BLaER1 treated with 17β-estradiol and CSF1 and Interleukin-3, amounts not matched to agents 10 nM and 100 nM (cell line): ENCODE data around the gene DYRK1B.
A peak's percentile ranks its signal among the peaks of the same experiment; 100 is the strongest.

Experiments
- H3K27ac ChIP-seq, 11 experiments: shearing (Covaris generic); formaldehyde crosslinking; 2 replicates each; pipeline ENCODE4 v1.8.1; 2022
- H3K27me3 ChIP-seq, 11 experiments: shearing (Covaris generic); formaldehyde crosslinking; 2 replicates each; pipeline ENCODE4 v1.8.1; 2022
- H3K36me3 ChIP-seq, 11 experiments: shearing (Covaris generic); formaldehyde crosslinking; 2 replicates each; pipeline ENCODE4 v1.8.1; 2022
- H3K4me1 ChIP-seq, 10 experiments: shearing (Covaris generic); formaldehyde crosslinking; 2 replicates each; pipeline ENCODE4 v1.8.1; 2022
- H3K4me2 ChIP-seq, 11 experiments: shearing (Covaris generic); formaldehyde crosslinking; 2 replicates each; pipeline ENCODE4 v1.8.1; 2022
- H3K4me3 ChIP-seq, 10 experiments: shearing (Covaris generic); formaldehyde crosslinking; 2 replicates each; pipeline ENCODE4 v1.8.1; 2022
- H3K9ac ChIP-seq, 11 experiments: shearing (Covaris generic); formaldehyde crosslinking; 2 replicates each; pipeline ENCODE4 v1.8.1; 2022
- H3K9me3 ChIP-seq, 11 experiments: shearing (Covaris generic); formaldehyde crosslinking; replicated peaks in 1 of 11; 2 replicates each; pipeline ENCODE4 v1.8.1; 2022
- H4K20me1 ChIP-seq, 11 experiments: shearing (Covaris generic); formaldehyde crosslinking; 2 replicates each; pipeline ENCODE4 v1.8.1; 2022
- Cebpa-rat ChIP-seq, 11 experiments: shearing (Covaris generic); IDR thresholded peaks; 2 replicates each; pipeline ENCODE4 v1.8.1; 2022

DYRK1B gene

GRCh38 chr19:39802958-39803357 is 31.0 kb downstream of the DYRK1B start:
- Histone ChIP-seq H4K20me1 (no peaks in the 10 kb centered on the region), H3K9me3 (no peaks in the 10 kb centered on the region; a peak in 1 of 22 replicates), H3K4me3 (no peak overlapping the region), H3K27me3 (no peaks in the 10 kb centered on the region), H3K4me2 (no peak overlapping the region), H3K27ac (no peak overlapping the region), H3K36me3 (no peaks in the 10 kb centered on the region), H3K9ac (no peak overlapping the region), H3K4me1 (no peaks in the 10 kb centered on the region)
- TF ChIP-seq Cebpa-rat (IDR thresholded peaks at IDR 0.05), result no peak

- no peaks in the 10 kb centered on the region for H3K27me3 ChIP-seq
- no peaks in the 10 kb centered on the region for H4K20me1 ChIP-seq
- H3K9me3 ChIP-seq, result no peaks in the 10 kb centered on the region
- no peak overlapping the region for H3K4me2 ChIP-seq
- no peak for TF ChIP-seq Cebpa-rat (IDR thresholded peaks at IDR 0.05)
- H3K4me1 ChIP-seq, result peaks cover 4 to 9% (median 7%) of the 10 kb centered on the region in 10 experiments; a peak in 16 of 20 replicates
- H3K4me3 ChIP-seq, result no peak overlapping the region
- no peaks in the 10 kb centered on the region for H3K36me3 ChIP-seq
- H3K27ac ChIP-seq, result no peak overlapping the region
- no peak overlapping the region for H3K9ac ChIP-seq
These were observed 36.9 kb downstream of the DYRK1B start for GRCh38 chr19:39797083-39797482.

DNA sequence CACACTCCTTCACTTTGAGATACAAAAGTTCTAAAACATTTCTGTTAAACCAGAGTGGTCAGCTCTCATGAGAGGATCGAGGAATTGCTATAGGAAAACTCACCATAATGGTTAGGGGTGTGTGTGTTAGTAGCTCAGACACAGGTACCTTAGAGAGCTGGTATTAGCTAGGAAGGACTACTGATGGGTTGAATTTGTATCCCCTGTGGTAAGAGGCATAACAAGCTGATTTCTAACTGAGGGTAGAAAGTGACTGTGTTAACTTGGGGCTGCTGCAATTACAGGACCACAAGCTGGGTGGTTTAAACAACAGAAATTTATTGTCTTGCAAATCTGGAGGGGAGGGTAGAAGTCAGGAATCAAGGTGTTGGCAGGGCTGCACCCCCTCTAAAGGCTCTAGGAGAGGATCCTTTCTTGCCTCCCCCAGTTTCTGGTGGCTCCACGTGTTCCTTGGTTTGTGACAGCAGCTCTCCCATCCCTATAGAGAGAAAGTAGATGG is 37.9 kb downstream of the DYRK1B start:
- no peak overlapping the region for H3K4me2 ChIP-seq
- no peaks in the 10 kb centered on the region for H3K36me3 ChIP-seq
- H4K20me1 ChIP-seq, result no peaks in the 10 kb centered on the region
- H3K9ac ChIP-seq, result no peak overlapping the region
- H3K4me3 ChIP-seq, result no peak overlapping the region
- no peaks in the 10 kb centered on the region for H3K27me3 ChIP-seq
- H3K27ac ChIP-seq, result no peak overlapping the region
- no peak for TF ChIP-seq Cebpa-rat (IDR thresholded peaks at IDR 0.05)
- H3K4me1 ChIP-seq, result peaks cover 4 to 9% (median 7%) of the 10 kb centered on the region in 10 experiments; a peak in 16 of 20 replicates
- no peaks in the 10 kb centered on the region for H3K9me3 ChIP-seq

DNA sequence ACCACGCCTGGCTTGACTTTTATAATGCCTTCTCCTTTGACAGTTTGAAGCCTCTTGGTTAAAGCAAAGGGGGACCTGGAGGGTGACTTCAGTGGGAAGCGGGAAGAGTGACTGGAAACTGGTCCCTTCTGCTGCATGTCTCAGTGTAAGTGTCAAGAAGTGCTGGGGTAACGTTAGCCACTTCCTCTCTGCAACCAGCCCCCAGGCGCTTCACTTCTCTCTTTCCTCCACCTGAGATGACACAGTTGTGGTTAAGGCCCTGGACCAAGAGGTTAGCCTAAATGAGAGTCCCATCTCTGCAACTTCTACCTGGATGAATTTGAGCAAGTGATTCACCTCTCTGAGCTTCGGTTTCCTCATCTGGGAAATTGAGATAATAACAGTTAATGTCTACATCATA is 39.0 kb downstream of the DYRK1B start:
- Histone ChIP-seq H3K36me3 (no peaks in the 10 kb centered on the region), H3K4me3 (no peak overlapping the region), H4K20me1 (no peaks in the 10 kb centered on the region), H3K4me1 (peaks cover 4 to 9% (median 7%) of the 10 kb centered on the region in 10 experiments; a peak in 16 of 20 replicates), H3K27me3 (no peaks in the 10 kb centered on the region), H3K4me2 (peak overlapping the region in 7 of 11 experiments; percentile 6 to 47 (median 20); a peak in 8 of 22 replicates), H3K27ac (no peak overlapping the region), H3K9ac (no peak overlapping the region), H3K9me3 (no peaks in the 10 kb centered on the region)
- TF ChIP-seq Cebpa-rat (IDR thresholded peaks at IDR 0.05), result no peak

DNA sequence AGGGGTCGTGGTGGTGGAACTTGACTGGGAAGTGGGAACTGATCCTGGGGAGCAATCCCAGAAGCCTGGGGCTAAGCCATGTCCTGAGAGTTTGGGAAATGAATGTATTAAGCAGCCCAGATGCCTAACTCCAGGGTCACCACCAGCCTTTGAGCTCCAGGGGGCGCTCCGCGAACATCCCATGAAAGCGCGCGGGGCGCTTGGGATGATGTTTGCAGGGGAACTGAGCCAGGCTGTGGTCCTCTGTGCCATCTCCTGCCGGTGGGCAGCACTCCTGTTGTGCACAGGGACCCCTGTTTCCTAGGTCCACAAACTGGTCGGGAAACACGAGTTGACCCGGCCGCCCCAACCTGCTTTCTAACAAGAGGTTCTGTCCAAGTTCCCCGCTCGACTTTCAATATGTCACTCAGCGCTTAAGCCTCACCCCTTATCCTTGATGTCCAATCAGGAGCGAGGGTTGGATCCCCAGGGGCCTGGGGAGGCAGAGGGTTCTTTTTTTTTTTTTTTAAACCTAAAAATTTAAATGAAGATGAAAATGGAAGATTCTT is 40.9 kb downstream of the DYRK1B start:
- H3K9me3 ChIP-seq, result peaks cover 11 to 16% (median 12%) of the 10 kb centered on the region in 11 experiments
- peak overlapping the region; percentile 42 to 81 (median 63); a peak in 21 of 22 replicates for H3K4me2 ChIP-seq
- no peaks in the 10 kb centered on the region for H4K20me1 ChIP-seq
- no peaks in the 10 kb centered on the region for H3K27me3 ChIP-seq
- no peak overlapping the region for H3K27ac ChIP-seq
- H3K36me3 ChIP-seq, result no peaks in the 10 kb centered on the region
- peak overlapping the region; percentile 47 to 72 (median 59) for H3K4me3 ChIP-seq
- TF ChIP-seq Cebpa-rat (IDR thresholded peaks at IDR 0.05), result no peak
- H3K9ac ChIP-seq, result peak overlapping the region in 7 of 11 experiments; percentile 6 to 51 (median 46); a peak in 5 of 22 replicates
- peaks cover 4 to 9% (median 7%) of the 10 kb centered on the region in 10 experiments; a peak in 16 of 20 replicates for H3K4me1 ChIP-seq

DNA sequence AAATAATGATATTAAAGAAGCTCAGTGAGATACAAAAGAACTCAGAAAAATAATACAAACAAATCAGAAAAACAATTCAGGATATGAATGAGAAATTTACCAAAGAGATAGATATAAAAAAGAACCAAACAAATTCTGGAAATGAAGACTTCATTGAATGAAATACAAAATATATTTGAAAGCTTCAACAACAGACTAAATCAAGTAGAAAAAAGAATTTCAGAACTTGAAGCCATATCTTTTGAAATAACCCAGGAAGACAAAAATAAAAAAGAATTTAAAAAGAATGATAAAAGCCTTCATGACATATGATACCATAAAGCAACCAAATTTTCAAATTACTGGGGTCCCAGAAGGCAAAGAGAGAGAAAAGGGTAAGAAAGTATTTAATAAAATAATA is 45.7 kb downstream of the DYRK1B start:
- no peak overlapping the region for H3K9ac ChIP-seq
- H3K27me3 ChIP-seq, result no peaks in the 10 kb centered on the region
- TF ChIP-seq Cebpa-rat (IDR thresholded peaks at IDR 0.05), result no peak
- H3K9me3 ChIP-seq, result peaks cover 22 to 29% (median 26%) of the 10 kb centered on the region in 11 experiments
- no peaks in the 10 kb centered on the region for H4K20me1 ChIP-seq
- H3K4me1 ChIP-seq, result no peaks in the 10 kb centered on the region
- no peaks in the 10 kb centered on the region for H3K36me3 ChIP-seq
- no peak overlapping the region for H3K4me2 ChIP-seq
- H3K27ac ChIP-seq, result no peak overlapping the region
- no peak overlapping the region for H3K4me3 ChIP-seq

DNA sequence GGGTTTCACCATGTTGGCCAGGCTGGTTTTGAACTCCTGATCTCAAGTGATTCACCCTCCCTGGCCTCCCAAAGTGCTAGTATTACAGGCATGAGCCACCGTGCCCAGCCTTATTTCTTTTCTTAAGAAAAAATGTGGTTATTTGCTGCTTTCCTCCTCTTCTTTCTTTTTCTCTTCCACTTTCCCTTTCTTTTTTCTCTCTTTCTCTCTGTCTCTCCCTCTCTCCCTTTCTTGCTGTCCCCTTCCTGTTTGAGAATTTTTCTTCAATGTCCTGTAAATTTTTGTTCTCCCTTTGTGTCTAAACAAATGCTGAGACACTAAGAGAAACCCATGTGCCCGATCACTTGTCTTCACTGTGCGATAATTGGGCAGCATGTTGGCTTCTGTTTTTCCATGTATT is 53.1 kb downstream of the DYRK1B start:
- TF ChIP-seq Cebpa-rat (IDR thresholded peaks at IDR 0.05), result no peak
- Histone ChIP-seq H3K9ac (no peak overlapping the region), H3K4me2 (no peak overlapping the region), H4K20me1 (no peaks in the 10 kb centered on the region), H3K27me3 (no peaks in the 10 kb centered on the region), H3K9me3 (no peaks in the 10 kb centered on the region), H3K27ac (no peak overlapping the region), H3K36me3 (no peaks in the 10 kb centered on the region), H3K4me1 (no peaks in the 10 kb centered on the region), H3K4me3 (no peak overlapping the region)

GRCh38 chr19:39778763-39779162 is 55.2 kb downstream of the DYRK1B start, which contains the start of gene LEUTX:
LEUTX (plus strand) TSS chr19:39778854; CDS start chr19:39778921, 67 bp downstream.
- no peak within 1 kb of the TSS for H3K4me2 ChIP-seq
- H3K9me3 ChIP-seq, result no peaks in the 10 kb centered on the region
- no peak within 1 kb of the TSS for H3K9ac ChIP-seq
- no peaks in the 10 kb centered on the region for H3K4me1 ChIP-seq
- H3K27ac ChIP-seq, result no peak within 1 kb of the TSS
- H3K4me3 ChIP-seq, result no peak within 1 kb of the TSS
- no peaks in the 10 kb centered on the region for H3K36me3 ChIP-seq
- H4K20me1 ChIP-seq, result no peaks in the 10 kb centered on the region
- no peaks in the 10 kb centered on the region for H3K27me3 ChIP-seq
- no peak for TF ChIP-seq Cebpa-rat (IDR thresholded peaks at IDR 0.05)
